ENCODE measurements around the gene ESRRB.

GRCh38 chr14:76463105-76463504 is 87.2 kb downstream of the ESRRB start:
- TF ChIP-seq ZFP30 (CRISPR knock-in tag; IDR thresholded peaks at IDR 0.05) (no peak), GLIS3 (CRISPR knock-in tag; IDR thresholded peaks at IDR 0.05) (no peak), ZNF8 (CRISPR knock-in tag; IDR thresholded peaks at IDR 0.05) (no peak), PATZ1 (CRISPR knock-in tag; IDR thresholded peaks at IDR 0.05; ENCODE audit: borderline replicate concordance) (no peak), ARNTL (CRISPR knock-in tag; IDR thresholded peaks at IDR 0.05; ENCODE audit: borderline replicate concordance, low read depth) (no peak), TCF4 (CRISPR knock-in tag; IDR thresholded peaks at IDR 0.05; ENCODE audit: borderline replicate concordance) (no peak), CSRNP3 (CRISPR knock-in tag; IDR thresholded peaks at IDR 0.05) (no peak), ZFP3 (CRISPR knock-in tag; IDR thresholded peaks at IDR 0.05) (no peak), ZC3H10 (CRISPR knock-in tag; IDR thresholded peaks at IDR 0.05) (no peak), TOX (CRISPR knock-in tag; IDR thresholded peaks at IDR 0.05; ENCODE audit: borderline replicate concordance) (no peak), CREB5 (CRISPR knock-in tag; IDR thresholded peaks at IDR 0.05; ENCODE audit: low read depth) (no peak)
